Stimulated activated CD4-positive, alpha-beta T cell treated with anti-CD3 and anti-CD28 coated beads, Interleukin-15, amount 100 ng/mL, for 24 hours (primary cell): ENCODE results near the gene RTN1.
A peak's percentile ranks its signal among the peaks of the same experiment; 100 is the strongest.

ENCODE experiments used
- DNase-seq: peaks from one replicate; pipeline ENCODE4 v3.0.0-alpha.2; 2020

RTN1 gene

GRCh38 chr14:59619061-59619460 lies 251.5 kb downstream of the RTN1 start:
- no peak for DNase-seq

DNA sequence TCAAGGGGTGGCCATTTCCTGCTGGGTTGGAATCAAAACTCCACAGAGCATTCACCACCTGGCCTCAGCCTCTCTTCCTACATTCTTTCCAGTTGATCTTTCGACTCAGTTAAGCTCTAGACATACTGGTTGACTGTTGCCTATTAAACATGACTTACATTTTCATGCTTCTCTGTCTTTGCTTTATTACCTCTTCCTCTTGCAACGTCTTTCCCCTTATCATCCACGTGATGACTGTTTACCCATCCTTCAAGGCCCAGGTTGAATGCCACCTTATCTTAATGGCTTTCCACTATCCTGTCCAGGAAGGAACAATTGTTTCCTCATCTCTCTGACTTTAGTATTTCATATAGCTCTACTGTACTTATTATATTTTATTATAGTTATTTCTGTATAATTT lies 269.5 kb downstream of the RTN1 start:
- DNase-seq = no peak

DNA sequence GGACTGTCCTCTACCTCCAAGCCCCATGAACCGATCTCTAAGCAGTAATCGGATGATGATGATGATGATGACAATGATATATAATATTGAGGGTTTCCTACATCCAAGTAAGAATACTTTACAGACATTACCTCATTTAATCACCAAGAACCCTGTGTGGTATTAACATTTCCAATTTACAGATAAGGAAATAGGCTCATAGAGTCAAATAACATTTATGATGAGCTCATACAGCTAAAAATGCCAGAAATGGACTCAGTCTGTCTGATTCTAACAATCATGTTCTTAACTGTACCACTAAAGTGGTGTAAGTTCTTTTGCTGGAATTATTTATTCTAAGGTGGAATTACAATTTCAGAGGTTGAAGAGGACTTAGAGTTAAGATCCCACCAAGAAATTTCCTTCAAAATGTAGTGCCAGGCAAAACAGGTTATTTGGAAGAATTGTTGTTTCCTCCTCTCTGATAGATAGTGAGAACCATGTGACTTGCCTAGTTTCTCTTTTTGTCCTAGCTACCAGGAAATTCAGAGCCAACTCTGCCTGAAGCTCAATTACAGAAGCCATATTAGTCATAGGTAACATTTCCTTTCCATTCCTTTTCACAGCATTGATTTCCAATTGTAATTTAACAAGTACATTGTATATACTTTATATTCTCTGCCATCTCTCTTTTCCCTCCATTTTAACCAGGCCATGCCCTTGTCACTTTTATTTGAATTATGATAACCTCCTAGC lies 270.2 kb downstream of the RTN1 start:
- no peak for DNase-seq

DNA sequence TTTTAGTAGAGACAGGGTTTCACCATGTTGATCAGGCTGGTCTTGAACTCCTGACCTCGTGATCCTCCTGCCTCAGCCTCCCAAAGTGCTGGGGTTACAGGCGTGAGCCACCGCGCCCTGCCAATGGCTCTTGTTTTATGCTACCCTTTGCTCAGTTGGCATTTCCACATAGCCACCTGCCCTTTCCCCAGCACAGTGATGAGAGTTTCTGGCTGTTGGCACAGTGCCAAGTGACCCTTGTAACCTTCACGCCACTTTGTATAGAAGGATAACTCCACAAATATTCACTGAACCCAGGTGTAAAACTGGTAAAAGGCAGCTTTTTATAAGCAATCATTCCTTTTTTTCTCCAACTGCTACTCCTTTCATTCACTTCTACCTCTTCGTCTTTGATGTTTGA lies 275.5 kb downstream of the RTN1 start:
- no peak for DNase-seq

GRCh38 chr14:59591641-59592370 lies 278.8 kb downstream of the RTN1 start:
- DNase-seq = no peak

- no peak for DNase-seq
These were observed 282.5 kb downstream of the RTN1 start for GRCh38 chr14:59588101-59588500.

- DNase-seq = no peak
These were observed 284.6 kb downstream of the RTN1 start for GRCh38 chr14:59585891-59586554.

DNA sequence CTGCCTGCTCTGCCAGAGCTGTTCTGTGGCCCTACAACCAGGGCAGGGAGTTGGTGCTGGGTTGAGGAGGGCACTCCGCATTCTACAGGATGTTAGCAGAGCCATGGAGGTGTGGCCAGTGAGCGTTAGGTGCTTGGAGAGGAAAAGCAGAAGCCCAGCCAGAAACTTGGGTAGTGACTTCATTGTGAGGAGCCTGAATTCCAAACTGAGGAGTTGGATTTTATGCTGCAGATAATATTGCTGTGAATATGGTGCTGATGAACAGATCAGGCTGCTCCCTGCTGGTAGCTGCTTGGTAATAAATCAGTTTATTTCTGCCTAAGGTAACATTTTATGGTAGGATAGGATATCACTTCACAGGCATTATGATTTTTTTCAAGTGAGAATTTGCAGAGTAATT lies 286.8 kb downstream of the RTN1 start:
- no peak for DNase-seq

GRCh38 chr14:59582845-59583509 lies 287.6 kb downstream of the RTN1 start:
- DNase-seq = no peak

GRCh38 chr14:59582161-59582560 lies 288.4 kb downstream of the RTN1 start:
- no peak for DNase-seq

DNA sequence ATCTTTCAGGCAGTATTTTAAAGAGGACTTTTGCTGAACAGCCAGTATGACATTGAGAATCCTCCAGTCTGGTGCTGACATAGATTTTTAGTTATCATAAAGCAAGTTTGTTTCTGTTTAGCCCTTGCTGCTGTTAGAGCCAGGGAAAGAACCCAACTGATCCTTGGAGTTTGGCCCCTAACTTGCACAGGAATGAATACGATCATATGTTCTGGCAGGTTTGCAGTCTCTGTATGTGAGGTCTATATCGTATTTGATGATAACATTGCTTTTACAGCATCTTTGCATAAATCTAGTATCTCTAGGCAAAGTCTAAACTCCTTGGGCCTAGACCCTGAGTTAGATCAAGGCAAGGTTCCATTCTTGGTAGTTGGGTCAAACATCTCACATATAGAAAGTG lies 289.7 kb downstream of the RTN1 start:
- DNase-seq = no peak

DNA sequence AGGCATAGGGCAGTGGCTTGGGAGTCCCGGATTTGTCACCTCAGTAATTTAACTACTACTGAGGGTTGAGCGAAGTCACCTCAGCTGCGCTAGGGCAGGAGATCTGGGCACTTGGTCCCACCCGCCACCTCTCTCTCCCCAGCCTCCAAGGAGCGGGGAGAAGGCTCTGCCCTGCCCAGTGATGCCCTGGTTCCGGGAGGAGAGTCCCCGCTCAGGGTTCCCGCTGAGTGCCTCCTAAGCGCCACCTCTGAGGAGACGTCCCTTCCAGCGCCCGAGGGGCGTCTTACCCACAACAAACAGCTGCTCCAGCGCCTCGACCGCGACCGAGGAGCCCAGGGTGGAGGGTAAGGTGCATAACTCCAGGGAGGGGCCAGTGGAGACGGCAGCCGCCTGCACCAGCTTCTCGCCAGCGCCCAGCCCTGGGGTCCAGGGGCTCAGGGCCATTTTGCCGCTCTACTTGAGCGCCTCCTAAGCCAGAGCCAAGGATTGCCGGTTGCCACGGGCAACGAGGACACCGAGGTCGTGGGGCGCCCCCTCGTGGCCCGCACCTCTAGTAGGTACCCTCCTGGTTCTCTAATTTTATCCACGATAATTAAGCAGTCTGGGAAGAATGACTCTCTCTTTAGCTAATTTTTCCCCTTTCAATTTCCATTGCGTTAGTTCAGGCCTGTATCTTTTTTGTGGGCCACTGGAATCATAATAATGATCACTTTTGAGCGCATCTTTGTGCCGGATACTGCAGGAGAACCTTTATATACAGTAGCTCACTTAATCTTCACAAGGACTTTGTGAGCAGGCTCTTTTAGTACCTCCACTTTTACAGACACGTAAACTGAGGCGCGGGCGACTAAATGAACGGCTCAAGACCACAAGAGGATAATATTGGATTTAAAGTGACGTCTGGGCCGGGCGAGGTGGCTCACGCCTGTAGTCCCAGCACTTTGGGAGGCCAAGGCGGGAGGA lies 294.0 kb downstream of the RTN1 start, which contains the start of gene CCDC175:
Gene CCDC175, minus strand, starts transcription at position 481 of the 963 bp plus-strand sequence. Its CDS starts 37 bp downstream, at position 444.
- DNase-seq = peak; percentile 91

DNA sequence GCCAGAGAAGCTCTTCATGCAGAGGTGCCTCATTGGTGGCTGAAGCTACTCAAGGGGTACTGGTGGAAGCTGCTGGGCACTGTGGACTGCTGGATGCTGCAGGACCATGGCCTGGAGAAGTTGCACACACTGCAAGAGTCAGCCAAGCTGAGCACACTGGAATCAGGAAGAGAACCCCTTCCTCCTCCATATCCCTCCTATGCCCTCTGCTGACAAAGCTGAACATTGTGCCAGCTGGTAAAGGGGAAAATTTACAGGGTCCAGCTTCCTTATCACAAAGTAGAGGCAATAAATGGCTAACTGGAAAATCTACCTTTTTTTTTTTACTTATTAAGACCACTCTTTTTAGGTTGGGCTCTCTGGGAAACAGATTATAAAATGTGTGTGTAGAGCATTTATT lies 300.5 kb downstream of the RTN1 start:
- DNase-seq = no peak

DNA sequence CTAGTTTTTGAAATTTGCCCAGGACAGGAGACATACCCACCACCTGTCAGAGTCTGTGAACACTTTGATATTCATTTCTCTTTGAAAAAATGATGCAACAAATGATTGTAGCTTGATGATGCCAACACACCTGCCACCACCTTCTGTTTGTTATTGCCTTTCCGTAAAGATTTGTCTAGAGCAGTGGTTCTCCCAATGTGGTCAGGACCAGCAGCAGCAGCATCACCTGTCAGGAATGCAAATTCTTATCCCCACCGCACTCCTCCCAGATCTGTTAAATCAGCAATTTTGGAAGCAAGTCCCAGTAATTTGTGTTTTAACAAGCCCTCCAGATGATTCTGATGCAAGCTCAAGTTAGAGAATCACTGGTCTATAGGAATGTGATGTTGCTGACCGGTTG lies 303.9 kb downstream of the RTN1 start:
- DNase-seq = no peak

- DNase-seq = no peak
These were observed 304.3 kb downstream of the RTN1 start for GRCh38 chr14:59566296-59566695.

- DNase-seq = no peak
These were observed 305.5 kb downstream of the RTN1 start for GRCh38 chr14:59565087-59565486.

- DNase-seq = no peak
These were observed 306.2 kb downstream of the RTN1 start for GRCh38 chr14:59564366-59564765.

DNA sequence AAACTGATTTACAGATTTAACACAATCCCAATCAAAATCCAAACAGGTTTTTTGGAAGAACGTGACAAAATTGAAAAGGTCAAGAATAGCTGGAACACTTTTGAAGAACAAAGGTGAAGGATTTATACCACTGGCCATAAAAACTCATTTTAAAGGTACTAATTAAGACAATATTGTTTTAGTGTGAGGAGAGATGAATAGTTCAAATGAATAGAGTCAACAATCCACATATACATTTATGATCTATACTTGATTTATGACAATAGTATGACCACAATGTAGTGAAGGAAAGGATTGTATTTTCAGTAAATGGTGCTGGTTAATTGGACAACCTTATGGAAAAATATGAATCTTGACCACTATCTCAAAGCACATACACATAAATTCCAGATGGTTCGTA lies 323.3 kb downstream of the RTN1 start:
- no peak for DNase-seq
